ENCODE data around the gene NDUFS8. TPM values are rescaled to one million over a fixed set of nuclear protein-coding genes. Genes with fewer than 3 reads are reported as not detected.

Gene NDUFS8
- total and polyA plus RNA-seq, 2 of the 13 experiments (the other 11 are each of a cell fraction or from before 2014, with no cell fraction given), result 96.7 to 158 TPM

GRCh38 chr11:68010090-68011041 lies 20.1 kb upstream of the NDUFS8 start, which contains the start of gene ALDH3B1 (continued):
- no peak for TF ChIP-seq ZNF576 (CRISPR knock-in tag; IDR thresholded peaks at IDR 0.05)
- no peak for TF ChIP-seq TCF12 (IDR thresholded peaks at IDR 0.05)
- TF ChIP-seq TCF12 (CRISPR knock-in tag; IDR thresholded peaks at IDR 0.05), result no peak
- TF ChIP-seq, protein P1, sequence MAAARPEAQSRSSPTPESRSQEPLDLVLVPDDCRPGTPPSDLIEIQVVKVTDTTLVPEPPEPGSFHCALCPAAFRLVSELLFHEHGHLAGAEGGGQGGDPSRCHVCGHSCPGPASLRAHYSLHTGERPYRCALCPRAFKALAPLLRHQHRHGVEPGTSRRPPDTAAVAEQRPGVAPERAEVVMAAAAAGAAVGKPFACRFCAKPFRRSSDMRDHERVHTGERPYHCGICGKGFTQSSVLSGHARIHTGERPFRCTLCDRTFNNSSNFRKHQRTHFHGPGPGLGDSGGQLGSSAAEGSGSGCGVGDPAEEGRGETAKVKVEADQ (CRISPR knock-in tag; IDR thresholded peaks at IDR 0.05; ENCODE audit: borderline replicate concordance), result no peak
- no peak for TF ChIP-seq ZC3H4 (CRISPR knock-in tag; IDR thresholded peaks at IDR 0.05; ENCODE audit: borderline replicate concordance)
- peak; percentile 78 for TF ChIP-seq TFDP1 (CRISPR knock-in tag; IDR thresholded peaks at IDR 0.05; ENCODE audit: borderline replicate concordance)
- TF ChIP-seq DNMT1 (CRISPR knock-in tag; IDR thresholded peaks at IDR 0.05), result no peak
- TF ChIP-seq ZBTB42 (CRISPR knock-in tag; IDR thresholded peaks at IDR 0.05), result no peak
- TF ChIP-seq ZBTB1 (CRISPR knock-in tag; IDR thresholded peaks at IDR 0.05; ENCODE audit: borderline replicate concordance), result no peak
- TF ChIP-seq HNRNPL (IDR thresholded peaks at IDR 0.05; ENCODE audit: low read depth, low read length), result peak; percentile 93
- TF ChIP-seq ZNF34 (CRISPR knock-in tag; IDR thresholded peaks at IDR 0.05; ENCODE audit: borderline replicate concordance), result no peak
- 0 out of 2 replicates have a peak, but pooled peaks have one; percentile 5 for TF ChIP-seq FOXJ3 (CRISPR knock-in tag; IDR thresholded peaks at IDR 0.05; ENCODE audit: borderline replicate concordance)
- no peak for TF ChIP-seq NR2F1 (CRISPR knock-in tag; IDR thresholded peaks at IDR 0.05)
- no peak for TF ChIP-seq SIN3A (IDR thresholded peaks at IDR 0.05; ENCODE audit: borderline replicate concordance, low read depth, low read length)
- no peak for TF ChIP-seq ZC3H13 (CRISPR knock-in tag; IDR thresholded peaks at IDR 0.05)
- TF ChIP-seq MEF2D (CRISPR knock-in tag; IDR thresholded peaks at IDR 0.05), result peak; percentile 47; the same call in 1 of the 2 replicates
- no peak for TF ChIP-seq RAD51 (IDR thresholded peaks at IDR 0.05; ENCODE audit: borderline replicate concordance)
- peak; percentile 71; the same call in 1 of the 2 replicates for TF ChIP-seq RBFOX2 (IDR thresholded peaks at IDR 0.05; ENCODE audit: low read depth, low read length)
- TF ChIP-seq GFI1 (CRISPR knock-in tag; IDR thresholded peaks at IDR 0.05; ENCODE audit: borderline replicate concordance), result peak; percentile 53; the same call in 1 of the 2 replicates
- 0 out of 2 replicates have a peak, but pooled peaks have one; percentile 46 for TF ChIP-seq SP5 (CRISPR knock-in tag; IDR thresholded peaks at IDR 0.05; ENCODE audit: borderline replicate concordance, low read depth)
- TF ChIP-seq, protein P2, sequence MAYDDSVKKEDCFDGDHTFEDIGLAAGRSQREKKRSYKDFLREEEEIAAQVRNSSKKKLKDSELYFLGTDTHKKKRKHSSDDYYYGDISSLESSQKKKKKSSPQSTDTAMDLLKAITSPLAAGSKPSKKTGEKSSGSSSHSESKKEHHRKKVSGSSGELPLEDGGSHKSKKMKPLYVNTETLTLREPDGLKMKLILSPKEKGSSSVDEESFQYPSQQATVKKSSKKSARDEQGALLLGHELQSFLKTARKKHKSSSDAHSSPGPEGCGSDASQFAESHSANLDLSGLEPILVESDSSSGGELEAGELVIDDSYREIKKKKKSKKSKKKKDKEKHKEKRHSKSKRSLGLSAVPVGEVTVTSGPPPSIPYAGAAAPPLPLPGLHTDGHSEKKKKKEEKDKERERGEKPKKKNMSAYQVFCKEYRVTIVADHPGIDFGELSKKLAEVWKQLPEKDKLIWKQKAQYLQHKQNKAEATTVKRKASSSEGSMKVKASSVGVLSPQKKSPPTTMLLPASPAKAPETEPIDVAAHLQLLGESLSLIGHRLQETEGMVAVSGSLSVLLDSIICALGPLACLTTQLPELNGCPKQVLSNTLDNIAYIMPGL (CRISPR knock-in tag; IDR thresholded peaks at IDR 0.05; ENCODE audit: borderline replicate concordance in 1 of 2, low read depth in 1 of 2), result peak; percentile 38 to 72; a peak in 2 of 4 replicates
- no peak for TF ChIP-seq PCBP2 (optimal IDR thresholded peaks at IDR 0.05; ENCODE audit: low read depth, low read length, poor library complexity, severe bottlenecking)
- TF ChIP-seq, protein P3, sequence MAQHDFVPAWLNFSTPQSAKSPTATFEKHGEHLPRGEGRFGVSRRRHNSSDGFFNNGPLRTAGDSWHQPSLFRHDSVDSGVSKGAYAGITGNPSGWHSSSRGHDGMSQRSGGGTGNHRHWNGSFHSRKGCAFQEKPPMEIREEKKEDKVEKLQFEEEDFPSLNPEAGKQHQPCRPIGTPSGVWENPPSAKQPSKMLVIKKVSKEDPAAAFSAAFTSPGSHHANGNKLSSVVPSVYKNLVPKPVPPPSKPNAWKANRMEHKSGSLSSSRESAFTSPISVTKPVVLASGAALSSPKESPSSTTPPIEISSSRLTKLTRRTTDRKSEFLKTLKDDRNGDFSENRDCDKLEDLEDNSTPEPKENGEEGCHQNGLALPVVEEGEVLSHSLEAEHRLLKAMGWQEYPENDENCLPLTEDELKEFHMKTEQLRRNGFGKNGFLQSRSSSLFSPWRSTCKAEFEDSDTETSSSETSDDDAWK (CRISPR knock-in tag; IDR thresholded peaks at IDR 0.05), result no peak
